NCI-H146 treated with DMSO at 0.1 percent for 48 hours (cell line): ENCODE results near the gene PTGDR2.

Experiments
- DNase-seq: peaks from one replicate; lab custom pipeline; 2025; ENCODE audit not compliant: unreplicated experiment; lab: John Stamatoyannopoulos, UW

Gene PTGDR2

DNA sequence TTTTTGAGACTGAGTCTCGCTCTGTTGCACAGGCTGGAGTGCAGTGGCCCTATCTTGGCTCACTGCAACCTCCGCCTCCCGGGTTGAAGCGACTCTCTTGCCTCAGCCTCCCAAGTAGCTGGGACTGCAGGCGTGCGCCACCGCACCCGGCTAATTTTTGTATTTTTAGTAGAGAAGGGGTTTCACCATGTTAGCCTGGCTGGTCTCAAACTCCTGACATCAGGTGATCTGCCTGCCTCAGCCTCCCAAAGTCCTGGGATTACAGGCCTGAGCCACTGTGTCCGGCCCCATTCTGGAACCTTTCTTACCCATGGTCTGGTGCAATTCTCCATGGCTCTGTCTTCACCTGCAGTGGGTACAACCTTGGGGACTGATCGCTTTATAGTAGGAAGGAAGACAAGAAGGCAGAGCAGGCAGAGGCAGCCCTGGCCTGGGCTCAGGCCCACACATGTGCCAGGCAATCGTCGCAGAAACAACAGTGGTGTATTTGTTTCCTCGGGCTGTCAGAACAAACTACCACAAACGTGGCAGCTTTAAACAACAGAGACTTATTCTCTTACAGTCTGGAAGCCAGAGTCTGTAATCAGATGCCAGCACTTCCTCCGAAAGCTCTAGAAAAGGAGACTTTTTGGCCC lies 4.0 kb upstream of the PTGDR2 start:
- DNase-seq = no peak

DNA sequence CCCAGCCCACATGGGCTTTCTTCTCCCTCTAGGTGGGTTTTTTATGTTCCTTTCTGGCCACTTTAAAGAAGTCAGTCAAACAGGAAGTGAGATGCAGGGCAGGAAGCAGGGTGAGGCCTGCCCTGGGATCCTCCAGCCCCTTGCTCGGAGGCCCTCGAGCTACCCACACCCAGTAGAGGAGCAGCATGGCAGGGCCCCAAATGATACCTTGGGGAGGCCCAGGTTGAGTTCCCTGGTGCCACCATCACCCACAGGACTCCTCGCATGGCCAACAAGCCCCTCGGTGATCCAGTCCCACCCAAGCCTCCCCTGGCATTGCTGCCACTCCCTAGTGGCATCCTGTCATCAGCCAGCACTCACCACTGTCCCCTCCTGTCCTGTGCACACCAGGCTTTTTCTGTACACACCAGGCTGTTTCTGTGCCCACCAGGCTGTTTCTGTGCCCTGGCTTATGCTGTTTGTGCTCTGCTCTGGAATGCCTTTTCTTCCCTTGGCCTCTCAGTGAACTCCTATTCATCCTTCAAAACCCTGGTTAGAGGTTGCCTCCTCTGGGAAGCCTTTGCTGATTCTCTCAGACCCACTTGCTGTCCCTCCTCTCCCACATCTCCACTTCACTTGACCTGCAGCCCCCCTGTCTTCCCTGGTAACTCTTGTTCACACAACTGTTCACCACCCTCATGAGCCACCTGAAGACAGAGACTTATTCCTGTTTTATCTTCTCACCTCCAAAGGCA lies 3.1 kb upstream of the PTGDR2 start:
- DNase-seq = no peak

DNA sequence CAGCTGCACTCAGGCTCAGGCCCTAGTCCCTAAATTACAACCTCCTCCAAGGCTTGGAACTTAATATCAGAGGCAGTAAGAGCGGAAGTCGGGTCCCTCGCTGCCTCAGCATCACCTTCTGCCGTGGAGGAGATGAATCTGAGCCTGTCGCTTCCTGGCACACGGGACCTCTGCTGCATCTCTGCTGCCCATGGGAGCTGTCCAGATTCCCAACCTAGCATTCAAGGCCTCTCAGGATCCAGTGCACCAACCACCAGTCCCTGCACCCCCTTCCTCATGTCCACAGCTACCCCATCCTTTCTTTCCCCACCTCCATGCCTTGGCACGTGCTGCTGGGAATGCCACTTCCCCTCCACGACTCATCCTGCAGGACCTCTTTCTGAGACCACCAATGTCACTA lies 2.5 kb upstream of the PTGDR2 start:
- DNase-seq = no peak

DNA sequence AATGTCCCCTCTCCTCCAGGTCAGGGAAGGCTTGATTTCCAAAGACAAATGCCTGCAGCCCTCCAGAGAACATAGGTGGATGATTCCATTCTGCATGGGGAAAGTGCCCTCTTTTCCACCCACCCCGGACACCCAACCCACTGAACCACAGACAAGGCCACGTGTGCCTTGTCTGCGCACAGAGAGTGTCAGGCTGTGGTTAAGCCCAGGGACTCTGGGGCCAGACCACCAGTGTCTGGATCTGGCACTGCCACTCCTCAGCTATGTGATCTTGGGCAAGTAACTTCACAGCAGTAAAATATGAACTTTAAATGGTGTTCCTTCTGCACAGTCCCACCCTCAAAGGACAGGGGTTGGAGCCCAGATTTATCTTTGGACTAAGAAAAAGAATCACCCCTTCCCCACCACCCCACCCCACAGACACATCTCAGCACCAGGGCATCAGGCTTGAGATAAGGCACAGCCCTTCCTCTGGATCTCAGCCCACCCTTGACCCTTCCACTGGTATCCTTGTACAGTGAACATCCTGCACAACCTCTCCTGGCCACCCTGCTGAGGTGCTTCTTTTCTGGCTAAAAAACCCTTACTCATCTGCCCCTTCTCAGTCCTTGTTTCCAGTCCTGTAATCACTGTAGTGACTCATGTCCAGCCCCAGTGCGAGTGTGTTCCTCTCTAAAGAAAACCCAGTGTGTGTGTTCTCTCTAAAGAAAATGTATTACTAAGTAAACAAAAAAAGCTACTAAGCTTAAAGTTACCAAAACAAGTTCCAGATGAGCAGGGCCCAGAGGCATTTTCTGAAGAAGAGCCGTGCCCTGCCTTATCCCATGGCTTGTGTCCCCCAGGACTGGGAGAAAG lies 1.9 kb upstream of the PTGDR2 start:
- DNase-seq = no peak

DNA sequence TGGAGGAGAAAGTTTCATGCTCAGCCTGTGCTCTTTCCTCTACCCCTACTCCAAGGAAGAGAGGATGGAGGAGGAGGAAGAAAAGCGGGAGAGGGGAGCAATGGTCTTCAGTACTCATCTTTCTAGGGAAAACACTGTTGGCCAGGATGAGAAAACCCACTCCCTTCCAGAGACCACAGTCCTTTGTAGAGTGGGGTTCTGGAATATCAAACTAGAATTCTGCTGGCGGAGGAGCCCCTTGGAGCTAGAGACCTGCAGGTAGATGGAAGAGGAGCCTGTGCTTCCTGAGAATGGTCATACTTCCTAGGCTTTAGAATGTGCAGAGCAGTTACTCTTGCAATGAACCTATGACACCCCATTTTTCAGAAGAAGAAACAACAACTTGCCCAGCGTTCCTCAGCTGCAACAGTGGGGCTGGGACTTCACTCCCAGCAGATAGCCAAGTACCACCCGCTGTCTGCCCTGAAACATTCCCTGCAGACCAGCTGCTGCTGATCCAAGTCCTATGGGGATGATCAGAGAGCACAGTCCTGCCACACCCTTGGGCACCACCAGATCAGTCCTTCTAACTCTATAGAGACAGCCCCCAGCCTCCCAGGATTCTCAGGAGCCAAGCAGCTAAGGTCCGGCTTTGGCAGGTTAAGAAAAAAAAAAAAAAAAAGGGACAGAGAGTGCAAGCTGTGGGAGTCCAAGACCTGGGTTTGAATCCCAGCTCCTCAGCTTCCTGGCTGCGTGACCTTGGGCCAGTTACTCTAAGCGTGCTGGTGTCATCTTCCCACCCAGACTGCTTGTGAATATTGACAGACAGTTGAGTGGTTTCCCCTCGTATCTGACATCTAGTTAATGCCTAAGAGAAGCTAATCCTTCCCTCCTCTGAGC lies 664 bp downstream of the PTGDR2 start:
- no peak for DNase-seq

DNA sequence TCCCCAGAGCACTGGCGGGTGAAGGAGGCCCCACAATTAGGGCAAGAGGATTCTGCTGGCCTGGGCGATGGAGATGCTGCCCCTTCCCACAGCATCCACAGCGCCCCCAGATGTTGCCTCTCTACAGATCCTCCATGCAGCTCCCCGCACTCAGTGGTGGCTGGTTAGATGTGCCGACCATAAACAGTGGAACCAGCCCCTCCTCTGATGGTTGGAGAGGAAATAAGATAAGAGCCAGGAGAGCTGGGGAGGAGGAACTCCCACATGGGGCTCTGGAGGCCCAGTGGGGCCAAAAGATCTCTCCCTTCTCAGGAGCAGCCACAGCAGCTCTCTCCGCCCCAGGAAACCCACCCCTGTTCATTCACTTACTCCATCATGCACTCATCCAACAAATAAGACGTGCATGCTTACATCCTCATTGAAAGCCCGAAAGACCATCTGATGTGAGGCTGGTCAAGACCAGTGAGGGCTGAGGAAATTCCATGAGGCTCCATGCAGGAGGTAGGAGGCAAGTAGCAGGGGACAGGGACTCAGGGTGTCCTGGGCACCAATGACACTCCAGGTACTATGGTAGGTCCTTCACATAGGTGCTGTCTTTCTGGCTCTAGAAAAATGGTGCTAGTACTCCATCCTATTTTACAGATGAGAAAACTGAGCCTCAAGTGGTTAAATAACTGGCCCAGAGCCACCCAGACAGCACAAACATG lies 1.5 kb downstream of the PTGDR2 start:
- no peak for DNase-seq

DNA sequence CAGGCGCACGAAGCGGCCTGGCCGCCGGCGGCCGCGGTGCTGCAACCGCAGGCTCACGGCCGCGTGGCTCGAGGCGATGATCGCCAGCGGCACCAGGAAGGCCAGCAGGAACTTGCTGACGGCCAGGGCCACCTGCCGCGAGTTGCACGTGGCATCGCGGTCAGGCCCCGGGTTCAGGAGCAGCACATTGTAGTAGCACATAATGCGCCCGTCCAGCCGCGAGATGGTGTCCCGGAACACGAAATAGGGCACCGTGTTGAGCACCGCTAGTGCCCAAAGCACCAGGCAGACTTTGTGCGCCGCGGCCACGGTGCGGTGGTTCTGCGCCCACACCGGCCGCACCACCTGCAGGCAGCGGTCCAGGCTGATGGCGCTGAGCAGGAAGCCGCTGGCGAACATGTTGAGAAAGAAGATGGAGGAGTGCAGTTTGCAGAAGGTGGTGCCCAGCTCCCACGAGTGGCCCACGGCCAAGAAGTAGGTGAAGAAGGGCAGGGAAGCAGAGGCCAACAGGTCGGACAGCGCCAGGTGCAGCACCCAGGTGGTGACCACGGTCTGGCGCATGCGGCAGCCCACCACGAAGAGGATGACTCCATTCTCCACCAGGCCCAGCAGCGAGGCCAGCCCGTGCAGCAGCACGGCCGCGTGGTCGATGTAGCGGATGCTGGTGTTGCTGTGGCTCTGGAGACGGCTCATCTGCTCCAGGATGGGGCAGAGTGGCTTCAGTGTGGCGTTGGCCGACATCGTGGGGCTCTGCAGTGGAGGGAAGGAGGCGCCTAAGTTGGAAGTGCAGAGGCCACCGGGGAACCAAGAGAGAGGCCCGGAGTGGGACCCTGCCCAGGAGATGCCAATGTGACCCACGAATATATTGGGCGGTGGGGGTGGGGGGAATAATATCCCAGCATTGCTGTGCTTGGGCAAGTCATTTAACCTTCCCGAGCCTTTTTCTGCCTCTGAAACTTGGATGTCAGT lies 2.5 kb downstream of the PTGDR2 start:
- DNase-seq = no peak

DNA sequence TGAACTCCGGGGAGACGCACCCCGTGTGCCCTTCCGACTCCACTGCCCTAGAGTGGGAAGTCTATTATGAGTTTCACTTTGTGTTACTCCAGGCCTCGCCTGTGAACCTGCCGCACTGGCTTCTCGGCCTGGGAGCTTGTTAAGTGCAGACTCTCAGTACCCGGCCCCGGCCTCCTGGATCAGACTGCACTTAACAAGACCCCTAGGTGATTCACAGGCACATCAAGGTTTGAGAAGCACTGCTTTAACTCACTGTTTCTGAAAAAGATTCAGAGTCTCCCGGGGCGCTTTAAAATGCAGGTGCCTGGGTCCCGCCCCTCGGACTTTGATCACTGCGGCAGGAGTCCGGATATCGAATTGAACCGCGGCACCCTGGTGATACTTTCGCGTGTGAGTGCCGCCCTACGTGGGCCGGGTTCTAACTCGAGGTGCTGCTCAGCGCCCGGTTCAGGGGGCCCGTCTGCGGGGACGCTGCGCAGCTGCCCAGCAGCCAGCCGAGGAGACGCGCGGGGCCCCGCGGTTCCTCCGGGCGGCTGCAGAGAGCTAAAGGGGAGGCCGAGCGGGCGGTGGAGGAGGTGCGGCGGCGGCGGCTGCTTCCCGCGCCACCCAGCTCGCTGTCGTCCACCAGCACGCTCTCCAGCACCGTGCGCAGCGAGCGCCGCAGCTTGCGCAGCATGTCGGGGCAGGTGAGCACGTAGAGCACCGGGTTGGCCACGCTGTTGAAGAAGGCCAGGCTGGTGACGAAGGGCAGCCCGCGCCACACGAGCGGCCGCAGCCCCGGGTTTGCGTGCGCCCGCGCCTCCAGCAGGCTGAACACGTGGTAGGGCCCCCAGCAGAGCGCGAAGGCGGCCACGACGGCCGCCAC lies 3.4 kb downstream of the PTGDR2 start:
- DNase-seq = no peak

DNA sequence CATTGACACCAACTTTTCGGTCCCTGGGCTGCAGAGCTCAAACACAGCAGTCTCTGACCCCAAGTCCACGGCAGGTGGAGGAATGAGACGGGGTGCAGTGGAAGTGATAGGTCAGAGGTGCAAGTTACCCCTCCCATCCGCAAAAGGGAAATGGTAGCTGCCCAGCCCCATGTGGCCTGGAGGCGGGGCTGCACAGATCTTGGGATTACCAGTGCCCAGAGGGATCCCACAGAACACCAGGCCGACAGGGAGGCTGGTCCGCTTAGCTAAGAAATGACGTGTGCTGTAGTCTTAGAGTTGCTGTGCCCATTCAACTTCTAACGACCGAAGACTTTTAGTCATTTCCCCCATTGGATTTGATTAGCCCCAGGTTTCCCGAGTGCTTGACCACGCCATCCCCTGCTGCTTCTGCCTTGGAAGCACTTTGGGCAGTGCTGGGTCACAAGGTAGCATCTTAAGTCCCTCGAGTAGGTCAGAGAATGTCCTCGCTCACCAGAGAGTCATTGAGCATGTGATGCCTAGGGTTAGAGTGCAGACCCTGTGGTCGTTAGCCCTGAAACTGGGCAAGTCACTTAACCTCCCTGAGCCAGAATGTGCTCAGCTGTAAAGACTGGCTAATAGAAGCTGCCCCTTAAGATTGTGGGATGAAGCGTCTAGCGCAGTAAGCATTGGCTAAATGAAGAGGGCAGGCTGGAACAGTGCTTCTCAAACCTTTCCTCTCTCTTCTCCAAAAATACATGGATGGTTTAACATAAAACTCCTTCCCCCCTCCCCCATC lies 4.2 kb downstream of the PTGDR2 start:
- DNase-seq = no peak

DNA sequence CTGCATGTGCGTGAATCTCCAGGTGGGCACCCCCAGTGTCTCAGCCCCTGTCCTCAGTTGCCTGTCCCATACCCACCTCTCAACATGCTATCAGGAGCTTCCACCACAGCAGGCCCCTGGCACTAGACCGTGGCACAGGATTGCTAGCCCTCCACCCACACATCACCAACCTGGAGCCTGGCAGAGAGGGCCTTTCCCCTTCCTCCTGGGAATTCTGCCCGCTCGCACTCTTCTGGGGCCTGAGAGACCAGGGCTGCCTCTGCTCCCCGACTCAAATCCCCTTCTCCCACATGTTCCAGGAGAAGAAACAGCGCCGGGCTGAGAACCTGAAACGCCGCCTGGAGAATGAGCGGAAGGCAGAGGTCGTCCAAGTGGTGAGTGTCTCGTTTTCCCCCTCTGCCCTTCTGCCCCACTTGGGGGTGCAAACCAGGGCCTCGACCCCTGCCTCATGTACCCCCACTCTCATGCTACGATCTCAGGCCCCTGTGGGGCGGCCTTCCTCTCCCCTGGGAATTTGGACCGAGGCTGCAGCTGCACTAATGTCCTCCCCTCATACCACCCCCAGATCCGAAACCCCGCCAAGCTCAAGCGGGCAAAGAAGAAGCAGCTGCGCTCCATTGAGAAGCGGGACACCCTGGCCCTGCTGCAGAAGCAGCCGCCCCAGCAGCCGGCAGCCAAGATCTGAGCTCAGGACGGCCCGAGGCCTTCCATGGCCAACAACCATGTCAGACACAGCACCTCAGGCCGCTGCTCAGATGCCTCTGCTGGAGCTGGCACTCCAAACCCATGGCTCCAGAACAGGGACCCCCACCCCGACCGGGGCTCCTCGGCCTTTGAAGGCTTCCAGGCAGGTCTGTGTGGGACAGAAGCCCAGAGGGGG lies 5.9 kb downstream of the PTGDR2 start:
- DNase-seq = no peak

DNA sequence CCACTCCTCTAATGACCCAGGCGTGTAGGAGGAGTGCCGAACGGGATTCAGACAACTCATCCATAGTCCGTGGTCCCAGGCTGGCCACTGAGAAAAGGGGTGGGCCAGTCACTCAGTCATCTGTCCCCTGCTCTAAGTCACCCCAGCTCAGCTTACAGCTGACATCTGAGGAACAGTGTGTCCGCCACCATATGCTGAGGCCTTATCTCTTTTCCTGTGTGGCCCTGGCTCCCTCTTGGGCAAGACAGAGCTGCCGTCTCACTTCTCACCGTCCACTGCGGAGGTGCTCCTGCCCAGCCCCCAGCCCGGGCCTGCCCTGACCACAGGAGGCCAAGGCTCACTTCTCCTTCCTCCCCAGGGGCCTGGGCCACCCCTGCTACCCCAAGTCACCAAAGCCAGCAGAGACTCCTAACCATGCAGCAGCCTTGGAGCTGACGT lies 7.0 kb downstream of the PTGDR2 start:
- DNase-seq = no peak

DNA sequence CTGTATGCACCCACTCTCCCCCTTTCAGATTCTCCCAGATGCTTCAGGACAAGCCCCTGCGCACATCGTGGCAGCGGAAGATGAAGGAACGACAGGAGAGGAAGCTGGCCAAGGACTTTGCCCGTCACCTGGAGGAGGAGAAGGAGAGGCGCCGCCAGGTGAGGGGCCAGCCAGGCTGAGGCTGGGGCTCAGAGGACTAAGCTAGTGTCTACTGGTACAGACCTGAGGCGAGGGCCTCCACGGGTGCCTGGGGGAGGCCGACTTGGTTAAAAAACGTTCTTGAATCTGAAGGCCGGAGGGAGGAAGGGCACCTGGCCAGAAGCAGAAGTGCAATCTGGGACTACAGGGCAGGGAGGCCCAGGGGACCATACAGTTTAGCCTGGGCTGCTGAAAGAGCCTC lies 7.9 kb downstream of the PTGDR2 start:
- no peak for DNase-seq

DNA sequence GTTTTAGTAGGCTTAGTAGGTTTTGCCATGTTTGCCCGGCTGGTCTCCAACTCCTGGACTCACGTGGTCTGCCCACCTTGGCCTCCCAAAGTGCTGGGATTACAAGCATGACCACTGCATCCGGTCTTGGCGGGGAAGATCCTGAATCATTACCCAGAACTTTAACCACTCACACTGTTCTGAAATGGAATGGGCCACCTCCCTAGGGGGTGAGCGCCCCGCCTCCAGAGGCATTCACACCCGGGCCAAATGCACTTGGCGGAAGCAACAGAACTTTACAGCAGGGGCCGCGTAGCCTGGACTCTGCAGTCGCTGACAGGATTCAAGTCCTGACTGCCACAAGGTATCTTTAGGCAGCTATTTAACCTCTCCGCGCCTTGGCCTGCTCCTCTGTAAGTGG lies 8.5 kb downstream of the PTGDR2 start:
- DNase-seq = no peak

DNA sequence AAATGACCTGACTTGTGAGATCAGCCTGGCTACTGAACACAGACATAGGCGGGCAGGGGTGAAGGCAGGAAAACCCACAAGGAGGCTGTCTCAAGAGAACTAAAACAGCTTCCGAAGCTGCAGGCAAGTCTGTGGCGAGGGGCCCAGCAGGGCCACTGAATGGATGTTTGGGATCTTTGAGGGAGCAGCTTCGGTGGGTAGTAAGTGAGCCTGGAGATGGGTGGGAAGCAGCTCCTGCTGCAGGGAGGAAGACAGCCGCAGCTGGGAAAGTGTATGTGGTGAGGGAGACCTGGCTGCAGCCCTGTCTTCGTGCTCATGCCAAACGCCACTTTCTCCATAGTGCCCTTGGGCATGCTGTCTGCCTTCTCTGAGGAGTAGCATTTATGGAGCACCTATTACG lies 10.4 kb downstream of the PTGDR2 start:
- no peak for DNase-seq

DNA sequence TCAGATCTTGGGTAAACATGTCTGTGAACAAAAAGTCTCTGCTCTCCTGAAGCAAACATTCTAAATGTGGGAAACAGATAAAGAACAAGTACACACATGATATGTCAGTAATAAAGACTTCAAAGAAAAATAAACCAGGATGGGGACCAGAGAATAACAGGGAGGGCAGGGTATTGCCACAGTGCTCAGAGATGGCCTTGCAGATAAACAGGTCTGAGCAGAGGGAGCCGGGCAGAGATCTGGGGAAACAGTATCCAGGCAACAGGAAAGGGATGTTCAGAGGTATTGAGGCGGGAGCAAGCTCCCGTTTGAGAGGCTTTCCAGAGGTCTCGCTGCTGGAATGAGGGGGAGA lies 10.9 kb downstream of the PTGDR2 start:
- no peak for DNase-seq

DNA sequence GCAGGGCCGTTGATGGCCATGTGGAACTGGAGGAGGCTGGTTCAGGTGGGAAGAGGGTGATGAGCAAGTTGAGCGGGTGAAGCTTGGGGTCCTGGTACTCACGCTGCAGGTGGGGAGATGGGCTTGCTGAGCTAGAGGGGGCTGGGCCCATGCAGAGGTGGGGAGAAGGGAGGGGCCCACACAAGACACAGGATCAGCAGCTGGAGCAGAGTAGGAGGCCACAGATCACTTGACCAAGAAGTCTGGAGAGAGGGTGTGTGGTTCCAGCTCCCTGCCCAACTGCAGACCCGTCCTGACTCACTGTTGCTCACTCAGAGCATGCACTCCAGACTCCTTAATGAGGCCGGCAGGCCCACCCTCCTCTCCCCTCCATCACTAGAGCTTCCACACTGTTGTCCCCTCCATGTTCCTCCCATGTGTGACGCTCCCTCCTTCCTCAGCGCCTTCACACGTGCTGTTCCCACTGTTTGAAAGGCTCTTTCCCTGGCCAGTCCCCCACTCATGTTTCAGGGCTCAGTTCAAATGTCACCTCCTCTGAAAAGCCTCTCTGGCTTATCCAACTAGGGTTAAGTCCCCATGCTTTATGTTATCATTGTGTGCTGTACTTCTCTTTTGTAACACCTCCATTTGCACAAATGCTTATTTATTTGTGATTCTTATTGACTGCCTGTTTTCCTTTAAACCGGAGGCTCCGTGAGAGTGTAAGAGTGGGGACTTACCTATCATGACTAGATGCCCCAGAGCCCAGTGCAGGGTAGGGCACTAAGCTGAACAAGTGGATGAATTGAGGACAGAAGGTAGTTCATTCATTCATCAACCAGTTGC lies 11.5 kb downstream of the PTGDR2 start:
- no peak for DNase-seq
